CD4-positive, alpha-beta T cell treated with Interleukin-6 for 4 hours (primary cell): ENCODE results near the gene ZNF140.
A peak's percentile ranks its signal among the peaks of the same experiment; 100 is the strongest.

Experiments
- DNase-seq: peaks from one replicate; pipeline ENCODE4 v3.0.0-alpha.2; 2020; ENCODE audit warnings: mixed read lengths

Gene ZNF140

GRCh38 chr12:133130808-133131128 is 50.0 kb downstream of the ZNF140 start:
- peak; percentile 47 for DNase-seq

GRCh38 chr12:133135747-133136146 is 55.0 kb downstream of the ZNF140 start:
- no peak for DNase-seq

GRCh38 chr12:133145981-133146380 is 65.3 kb downstream of the ZNF140 start:
- no peak for DNase-seq

GRCh38 chr12:133156125-133156690 is 75.5 kb downstream of the ZNF140 start:
- DNase-seq: no peak
